Cerebellar nuclear complex (tissue), 1 donor: ENCODE measurements around the gene RBP3.

ENCODE experiments used
- DNase-seq, 2 experiments: peaks; one replicate each; lab custom pipeline; 2025; lab: John Stamatoyannopoulos, UW

The RBP3 gene

DNA sequence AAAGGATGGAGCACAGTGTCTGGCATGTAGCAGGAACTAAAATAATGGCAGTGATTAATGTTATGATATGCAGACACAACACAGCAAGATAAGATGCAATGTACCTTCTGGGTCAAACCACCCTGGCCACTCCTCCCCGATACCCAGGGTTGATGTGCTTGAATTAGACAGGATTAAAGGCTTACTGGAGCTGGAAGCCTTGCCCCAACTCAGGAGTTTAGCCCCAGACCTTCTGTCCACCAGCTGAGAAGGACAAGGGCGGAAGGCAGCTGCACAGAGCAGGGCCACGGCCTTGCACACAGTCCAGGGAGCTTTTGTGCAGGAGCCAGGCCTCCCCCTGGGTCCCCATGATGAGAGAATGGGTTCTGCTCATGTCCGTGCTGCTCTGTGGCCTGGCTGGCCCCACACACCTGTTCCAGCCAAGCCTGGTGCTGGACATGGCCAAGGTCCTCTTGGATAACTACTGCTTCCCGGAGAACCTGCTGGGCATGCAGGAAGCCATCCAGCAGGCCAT is at the start of gene RBP3:
Gene RBP3 (plus strand): TSS at position 226 of the 514 bp plus-strand sequence. CDS start 122 bp downstream, at position 348.
- peak in 1 of 2 experiments; percentile 26 for DNase-seq

DNA sequence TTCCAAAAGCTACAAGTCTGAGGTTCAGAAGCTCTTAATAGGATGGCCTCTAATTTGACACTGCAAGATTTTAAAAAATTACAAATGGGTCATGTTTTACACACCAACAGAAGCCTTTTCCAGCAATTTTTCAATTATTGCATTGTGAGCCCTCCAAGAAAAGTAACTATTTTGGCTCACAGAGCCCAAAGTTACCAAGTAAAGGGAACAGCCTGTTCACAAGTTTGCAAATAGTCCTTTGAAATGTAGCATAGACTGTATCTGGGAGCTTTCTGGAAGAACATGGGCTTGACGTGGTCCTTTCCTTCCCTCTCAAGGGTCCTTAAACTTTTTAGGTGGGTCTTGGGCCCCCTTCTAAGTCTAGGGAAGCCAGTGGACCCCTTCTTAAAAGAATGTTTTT is 49.4 kb upstream of the RBP3 start:
- DNase-seq = no peak

DNA sequence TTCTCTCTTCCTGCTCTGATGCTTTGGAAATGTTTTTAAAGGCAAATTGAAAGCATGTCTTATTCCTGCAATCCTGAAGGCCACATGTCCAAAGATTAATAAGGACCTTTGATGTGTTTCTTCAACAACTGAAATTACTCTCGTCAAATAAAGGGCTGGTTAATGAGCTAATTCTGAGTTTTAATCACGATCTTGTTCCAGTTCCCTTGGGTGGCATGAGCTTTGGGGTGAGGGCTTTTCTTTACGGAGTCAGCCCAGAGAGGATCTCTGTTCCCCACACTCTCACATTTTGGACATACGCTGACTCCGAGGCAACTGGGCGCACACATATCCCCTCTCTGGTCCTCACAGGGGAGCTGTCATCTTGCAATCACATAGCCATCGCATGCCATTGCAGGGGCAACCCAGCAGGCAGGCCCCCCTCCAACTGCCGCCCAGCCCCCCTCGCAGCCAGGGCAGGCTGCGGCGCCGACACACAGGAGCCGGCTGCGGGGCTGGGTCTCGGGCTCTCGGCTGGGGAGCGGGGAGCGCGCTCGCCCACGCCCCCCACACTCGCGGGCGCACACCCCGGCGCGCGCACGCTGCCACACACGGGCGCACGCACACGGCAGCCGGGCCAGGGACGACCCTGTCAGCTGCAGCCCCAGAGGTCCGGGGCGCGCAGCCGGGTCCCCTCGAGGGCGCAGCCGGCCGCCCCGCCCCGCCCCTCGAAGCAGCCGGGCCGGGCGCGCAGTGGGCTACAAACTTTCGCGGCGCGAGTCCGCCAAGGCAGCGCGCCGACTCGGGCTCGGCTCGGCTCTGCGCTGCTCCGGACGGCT is 48.3 kb upstream of the RBP3 start, which contains the start of gene GDF10:
Gene GDF10 (plus strand): TSS at position 587 of the 818 bp plus-strand sequence. CDS start 455 bp downstream, outside the sequence.
- DNase-seq = no peak

DNA sequence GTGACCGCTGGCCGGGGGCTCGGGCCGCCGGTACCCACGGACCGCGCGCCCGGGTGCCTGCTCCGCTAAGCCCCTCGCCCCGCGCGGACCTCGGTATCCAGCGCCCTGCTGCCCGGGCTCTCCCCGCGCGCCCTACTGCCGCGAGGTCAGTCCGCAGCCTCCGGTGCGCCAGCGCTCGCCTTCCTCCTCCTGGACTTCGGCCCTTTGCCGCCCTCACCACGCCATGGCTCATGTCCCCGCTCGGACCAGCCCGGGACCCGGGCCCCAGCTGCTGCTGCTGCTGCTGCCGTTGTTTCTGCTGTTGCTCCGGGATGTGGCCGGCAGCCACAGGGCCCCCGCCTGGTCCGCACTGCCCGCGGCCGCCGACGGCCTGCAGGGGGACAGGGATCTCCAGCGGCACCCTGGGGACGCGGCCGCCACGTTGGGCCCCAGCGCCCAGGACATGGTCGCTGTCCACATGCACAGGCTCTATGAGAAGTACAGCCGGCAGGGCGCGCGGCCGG is 47.7 kb upstream of the RBP3 start:
- DNase-seq = no peak

DNA sequence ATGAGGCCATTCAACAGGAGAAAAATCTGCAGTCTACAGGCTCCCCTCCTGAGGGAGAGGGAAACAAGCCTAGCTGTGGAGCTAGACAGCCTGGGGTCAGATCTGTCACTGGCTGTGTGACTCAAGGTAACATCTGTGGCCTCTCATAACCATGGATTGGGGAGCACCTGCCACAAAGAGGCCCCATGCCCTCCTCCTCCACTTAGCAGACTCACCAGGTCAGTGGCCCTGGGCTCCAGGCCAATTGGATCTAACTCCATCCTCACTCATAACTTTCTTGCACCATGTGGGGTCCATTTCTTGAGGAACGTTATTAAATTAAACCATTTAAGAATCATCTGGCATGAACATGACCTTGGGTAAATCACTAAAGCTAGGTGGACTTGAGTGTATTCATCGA is 46.3 kb upstream of the RBP3 start:
- no peak for DNase-seq

DNA sequence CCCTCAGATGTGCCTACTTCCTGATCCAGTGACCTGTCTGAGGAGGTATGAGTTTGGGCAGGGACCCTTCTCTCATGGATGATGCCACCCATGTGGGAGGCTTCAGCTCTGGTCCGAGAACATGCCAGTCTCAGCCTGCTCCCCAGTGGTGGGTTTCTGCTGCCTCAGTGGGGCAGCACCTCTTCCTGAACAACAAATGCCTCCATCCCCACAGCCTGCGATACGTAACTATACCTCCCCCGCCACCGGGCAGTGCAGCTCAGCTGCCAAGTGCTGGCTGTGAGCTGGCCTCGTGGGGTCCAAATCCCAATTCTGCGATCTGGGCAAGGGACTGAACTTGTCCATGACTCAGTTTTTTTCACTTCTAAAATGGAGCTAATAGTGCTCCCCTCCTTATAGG is 45.1 kb upstream of the RBP3 start:
- DNase-seq = no peak

DNA sequence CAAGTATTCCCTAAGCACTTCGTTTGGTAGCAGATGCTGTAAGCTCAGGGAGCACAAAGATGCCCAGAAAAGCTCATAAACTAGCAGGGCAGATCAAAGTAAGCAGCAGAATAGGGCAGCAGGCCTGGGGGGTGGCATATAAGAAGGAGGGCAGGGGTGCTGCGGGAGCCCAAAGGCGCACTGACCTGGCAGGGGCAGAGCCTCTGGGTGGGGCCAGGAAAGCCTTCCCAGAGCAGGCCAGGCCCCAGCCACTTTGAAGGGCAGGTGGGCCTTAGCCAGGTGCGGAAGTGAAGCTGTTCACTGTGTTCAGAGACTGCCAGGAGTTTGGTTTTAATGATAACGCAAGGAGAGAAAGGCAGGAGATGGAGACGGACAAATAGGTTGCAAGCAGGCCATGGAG is 44.3 kb upstream of the RBP3 start:
- no peak for DNase-seq

DNA sequence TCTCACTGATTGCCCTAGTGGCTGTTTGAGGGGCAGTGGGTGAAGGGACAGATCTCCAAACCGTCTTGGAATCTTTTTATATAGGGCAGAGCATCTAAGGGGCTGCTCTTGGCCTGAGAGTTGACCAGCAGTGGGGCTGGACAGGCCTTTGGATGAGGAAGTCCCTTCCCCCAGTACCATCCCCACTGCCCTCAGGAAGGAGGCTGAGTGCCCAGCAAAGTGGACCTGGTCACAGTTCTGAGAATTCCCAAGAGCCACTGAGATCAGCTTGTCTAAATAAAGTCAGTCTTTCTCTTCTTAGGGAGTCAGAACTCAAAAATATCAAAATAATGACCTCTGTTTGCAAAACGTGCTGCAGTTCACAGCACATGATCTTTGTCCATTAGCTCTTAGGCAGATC is 42.6 kb upstream of the RBP3 start:
- DNase-seq = no peak

DNA sequence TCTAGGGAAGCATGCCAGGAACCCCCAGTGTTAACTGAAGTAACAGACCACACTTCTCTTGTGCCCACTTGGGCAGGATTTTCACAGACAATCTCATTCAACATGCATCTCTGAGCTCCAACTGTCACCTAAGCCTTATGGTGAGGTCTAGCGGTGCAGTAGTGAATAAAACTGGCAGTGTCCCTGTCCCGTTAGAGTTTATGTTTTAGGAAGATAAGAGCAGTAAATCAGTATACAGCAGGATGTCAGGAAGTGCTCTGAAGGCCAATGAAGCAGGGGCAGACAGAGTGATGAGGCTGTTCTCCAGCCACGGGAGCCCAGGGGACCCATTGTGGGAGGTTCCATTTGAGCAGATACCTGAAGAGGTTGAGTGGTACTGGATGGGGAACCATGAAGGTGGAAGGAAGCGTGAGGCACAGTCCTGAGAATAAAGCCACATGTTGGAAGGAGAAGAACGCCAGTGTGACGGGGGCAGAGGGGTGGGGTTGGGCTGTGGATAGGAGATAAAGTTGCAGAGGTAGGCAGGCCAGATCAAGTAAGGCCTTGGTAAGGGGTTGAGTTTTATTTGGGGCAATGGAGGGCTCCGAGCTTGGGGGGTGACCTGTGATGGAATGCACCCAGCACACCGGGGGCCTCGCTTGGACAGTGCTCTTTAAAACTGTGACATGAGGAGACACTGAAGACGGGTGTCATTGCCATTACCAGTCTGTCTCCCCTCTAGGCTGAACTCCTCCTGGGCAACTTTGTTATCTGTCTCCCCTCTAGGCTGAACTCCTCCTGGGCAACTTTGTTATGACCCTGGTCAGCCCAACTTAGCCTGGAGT is 41.6 kb upstream of the RBP3 start:
- no peak for DNase-seq

DNA sequence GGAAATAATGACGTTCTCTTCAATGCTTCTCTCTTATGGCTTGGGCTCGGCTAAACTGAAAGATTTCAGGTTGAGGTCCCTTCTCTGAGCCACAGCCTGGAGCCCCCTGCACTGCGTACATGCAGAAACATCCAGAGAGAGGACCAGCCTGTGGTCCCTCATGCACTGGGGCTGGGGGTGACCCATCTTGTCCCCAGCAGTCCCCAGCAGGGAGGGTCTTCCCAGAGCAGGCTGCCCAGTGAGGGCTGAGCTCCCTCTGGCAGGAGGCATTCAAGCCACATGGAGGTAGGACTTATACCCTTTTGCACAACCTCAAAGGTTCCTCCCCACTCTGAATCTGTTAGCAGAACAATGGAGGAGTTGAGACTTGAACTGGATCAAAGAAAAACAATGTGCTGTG is 40.8 kb upstream of the RBP3 start:
- DNase-seq = no peak

DNA sequence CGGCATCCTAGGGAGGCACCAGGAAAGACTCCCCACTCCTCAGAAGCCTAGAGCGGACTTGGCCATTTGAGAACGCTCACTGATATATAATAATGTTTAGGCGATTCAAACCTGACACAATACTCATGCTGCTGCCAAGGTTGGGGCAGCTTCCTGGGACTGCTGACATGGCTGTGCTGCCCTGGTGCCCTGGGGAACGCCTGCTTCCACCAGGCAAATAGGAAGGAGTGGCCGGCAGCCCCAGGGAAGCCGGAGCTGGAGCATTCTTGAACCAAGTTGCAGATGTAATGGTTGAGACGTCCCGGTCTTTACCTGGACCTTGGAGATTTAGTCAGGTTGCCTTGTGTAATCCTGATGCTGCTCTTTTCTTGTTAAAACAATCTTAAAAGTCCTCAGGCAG is 39.4 kb upstream of the RBP3 start:
- no peak for DNase-seq

DNA sequence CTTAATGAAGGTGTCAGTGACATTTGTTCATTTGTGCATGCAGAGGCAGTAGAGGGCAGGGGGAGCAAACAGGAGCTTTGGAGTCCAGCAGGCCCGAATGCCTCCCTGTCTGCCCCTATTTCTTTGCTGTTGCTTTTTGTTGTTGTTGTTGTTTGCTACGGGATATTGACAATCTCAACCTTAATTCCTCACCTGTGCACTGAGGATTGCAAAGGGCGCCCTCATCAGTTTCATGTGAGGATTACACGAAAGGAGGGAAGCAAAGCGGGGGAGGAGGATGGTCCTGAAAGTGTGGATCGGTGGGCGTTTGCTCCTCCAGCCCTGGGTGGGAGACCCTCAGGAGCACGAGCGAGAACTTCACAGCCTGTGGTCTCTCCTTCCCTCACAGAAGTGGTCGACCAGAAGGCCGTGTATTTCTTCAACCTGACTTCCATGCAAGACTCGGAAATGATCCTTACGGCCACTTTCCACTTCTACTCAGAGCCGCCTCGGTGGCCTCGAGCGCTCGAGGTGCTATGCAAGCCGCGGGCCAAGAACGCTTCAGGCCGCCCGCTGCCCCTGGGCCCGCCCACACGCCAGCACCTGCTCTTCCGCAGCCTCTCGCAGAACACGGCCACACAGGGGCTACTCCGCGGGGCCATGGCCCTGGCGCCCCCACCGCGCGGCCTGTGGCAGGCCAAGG is 38.6 kb upstream of the RBP3 start:
- no peak for DNase-seq

DNA sequence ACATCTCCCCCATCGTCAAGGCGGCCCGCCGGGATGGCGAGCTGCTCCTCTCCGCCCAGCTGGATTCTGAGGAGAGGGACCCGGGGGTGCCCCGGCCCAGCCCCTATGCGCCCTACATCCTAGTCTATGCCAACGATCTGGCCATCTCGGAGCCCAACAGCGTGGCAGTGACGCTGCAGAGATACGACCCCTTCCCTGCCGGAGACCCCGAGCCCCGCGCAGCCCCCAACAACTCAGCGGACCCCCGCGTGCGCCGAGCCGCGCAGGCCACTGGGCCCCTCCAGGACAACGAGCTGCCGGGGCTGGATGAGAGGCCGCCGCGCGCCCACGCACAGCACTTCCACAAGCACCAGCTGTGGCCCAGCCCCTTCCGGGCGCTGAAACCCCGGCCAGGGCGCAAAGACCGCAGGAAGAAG is 38.1 kb upstream of the RBP3 start:
- DNase-seq = no peak

DNA sequence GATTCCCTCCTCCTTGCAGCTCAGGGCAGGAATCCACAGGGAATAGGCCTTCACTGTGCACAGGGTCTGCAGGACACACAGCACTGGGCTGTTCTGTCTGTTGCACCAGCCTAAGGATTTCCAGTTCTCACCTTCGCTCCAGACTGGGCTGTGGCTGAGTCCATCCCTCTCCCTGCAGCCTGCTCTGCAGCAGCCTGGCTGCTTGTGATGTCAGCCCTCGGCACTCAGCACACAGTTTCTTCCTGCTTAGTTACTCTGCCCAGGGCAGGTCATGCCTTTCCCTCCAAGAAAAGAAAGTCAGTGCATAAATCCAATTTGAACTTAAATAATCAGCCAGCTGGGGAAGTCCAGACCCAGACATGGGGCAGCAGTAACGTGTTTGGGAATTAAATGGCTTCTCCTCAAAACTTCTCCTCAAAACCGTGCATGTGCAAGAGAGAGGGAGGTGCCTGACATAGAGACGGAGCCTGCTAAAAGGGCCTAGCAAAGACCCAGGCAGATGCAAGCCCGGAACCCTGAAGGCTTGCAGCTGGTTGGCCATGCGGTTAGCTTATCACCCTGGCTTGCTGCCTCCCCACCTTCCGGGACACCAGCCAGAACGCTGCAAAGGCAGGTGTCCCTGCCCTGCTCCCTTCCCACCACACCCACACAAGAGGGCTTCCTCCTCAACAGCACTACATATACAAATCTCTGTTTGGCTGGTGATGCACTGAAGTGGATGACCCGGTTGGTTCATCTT is 36.8 kb upstream of the RBP3 start:
- DNase-seq = no peak

DNA sequence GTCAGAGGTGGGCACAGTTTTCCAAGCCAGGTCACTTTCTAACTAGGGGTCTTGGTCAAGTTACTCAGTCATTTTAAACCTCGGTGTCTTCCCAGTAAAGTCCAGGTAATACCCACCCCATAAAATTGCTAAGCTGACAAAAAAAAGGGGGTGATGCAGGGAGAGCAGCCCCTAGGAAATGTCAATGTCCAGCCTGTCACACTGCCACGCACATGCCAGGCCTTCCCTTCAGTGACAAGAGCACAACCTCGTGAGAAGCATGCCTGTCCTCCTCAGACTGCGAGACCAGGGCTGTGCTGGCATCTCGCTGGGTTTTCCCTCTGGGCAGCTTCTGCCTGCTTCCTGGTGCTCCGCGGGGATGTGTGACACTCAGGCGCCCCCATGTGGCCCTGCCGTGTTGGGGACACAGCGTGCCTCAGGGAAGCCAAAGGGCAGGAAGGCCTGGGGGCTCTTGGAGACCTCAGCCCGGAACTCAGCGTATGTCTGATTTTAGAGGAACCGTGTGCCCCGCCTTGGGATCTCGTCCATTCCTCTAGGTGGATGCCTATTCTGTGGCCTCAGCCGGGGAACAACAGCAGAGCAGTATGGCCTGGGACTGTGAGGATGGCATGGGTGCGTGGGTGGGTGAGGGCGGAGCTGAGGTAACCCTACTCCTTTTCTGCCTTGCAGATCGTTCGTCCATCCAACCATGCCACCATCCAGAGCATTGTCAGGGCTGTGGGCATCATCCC is 36.1 kb upstream of the RBP3 start:
- peak in 1 of 2 experiments; percentile 27 for DNase-seq

DNA sequence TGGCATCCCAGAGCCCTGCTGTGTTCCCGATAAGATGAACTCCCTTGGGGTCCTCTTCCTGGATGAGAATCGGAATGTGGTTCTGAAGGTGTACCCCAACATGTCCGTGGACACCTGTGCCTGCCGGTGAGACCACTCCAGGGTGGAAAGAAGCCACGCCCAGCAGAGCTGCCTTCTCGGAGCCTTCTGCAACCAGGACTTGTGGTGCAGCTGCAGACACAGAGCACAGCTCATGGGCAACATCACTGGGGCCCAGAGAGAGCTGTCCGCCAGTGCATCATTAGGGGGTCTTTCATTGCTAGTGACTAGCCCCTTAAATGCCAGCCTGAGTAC is 35.5 kb upstream of the RBP3 start:
- no peak for DNase-seq

DNA sequence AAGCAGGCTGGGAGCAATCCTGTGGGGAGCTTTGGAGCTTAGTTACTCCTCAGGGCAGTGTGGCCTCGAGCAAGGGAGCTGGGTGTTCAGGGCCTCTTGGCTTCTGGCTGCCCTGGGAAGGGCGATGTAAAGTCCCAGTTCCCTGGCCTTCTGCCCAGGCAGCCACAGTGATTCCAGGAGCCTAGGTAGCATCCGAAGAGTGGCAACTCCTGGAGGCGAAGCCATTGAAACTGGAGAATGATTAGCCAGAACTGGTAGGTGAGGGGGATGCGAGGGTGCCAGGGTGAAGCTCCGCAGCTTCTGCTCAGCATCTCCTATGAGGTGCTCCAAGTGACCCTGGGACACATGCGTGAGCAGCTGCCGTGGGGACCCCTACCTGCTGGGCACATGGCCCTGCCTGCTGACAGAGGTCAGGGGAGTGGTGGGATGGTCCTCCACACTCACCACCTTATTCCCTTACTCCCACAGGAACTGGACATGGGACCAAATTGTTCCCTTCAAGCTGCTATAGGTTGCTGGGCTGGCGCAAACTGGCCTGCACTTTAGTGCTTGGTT is 33.7 kb upstream of the RBP3 start:
- no peak for DNase-seq

DNA sequence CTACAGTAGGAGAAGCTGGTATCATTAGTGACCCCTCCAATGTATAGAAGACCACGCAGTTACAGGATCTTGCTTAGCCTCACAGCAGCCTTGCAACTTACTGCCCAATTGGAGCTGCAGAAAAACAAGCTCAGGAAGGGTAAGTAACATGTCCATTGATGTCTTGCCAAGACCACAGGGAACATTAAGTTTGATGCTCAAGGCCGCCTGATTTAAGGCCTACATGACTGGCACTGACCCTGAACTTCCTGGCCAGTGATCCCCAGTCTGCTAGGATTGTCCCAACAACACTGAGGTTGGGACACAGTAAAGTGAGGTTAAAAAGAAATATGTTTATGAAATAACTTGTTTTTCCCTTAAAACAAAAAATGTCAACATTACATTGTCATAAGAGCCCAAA is 32.7 kb upstream of the RBP3 start:
- DNase-seq = no peak

DNA sequence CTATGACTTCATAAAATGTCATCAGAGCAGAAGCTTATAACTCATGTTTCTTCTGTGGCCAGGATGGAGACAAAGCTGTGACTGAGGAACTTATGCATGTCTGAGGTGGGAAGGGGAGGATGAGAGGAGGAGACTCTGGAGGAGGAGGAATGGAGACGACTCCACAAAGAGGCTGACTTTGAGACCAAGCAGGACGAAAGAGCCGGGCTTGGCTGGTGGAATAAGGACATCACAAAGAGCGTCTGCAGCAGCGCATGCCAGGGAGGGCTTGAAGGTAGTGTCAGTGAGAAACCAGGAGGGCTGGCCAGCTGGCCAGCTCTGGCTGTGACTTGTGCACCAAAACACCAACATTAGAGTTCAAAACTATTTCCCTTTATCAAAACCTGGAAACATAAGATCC is 32.0 kb upstream of the RBP3 start:
- DNase-seq = no peak

DNA sequence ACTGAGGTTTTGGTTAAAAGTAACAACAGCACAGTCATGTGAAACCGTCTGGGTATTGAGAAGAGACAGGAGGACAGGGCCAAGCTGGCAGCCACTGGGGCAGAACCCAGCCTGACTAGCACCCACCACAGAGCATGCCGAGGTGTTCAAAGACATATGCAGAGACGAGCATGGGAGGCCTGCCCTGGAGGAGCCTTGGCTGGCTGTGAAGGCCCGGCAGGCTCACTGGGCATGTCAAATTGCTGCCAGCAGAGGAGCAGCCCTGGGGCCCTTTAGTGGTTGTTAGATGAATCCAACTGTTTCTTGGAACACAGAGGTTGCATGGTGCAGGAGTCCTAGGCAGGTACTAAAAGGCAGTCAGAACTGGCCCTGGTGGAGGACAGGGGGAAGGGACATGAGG is 30.9 kb upstream of the RBP3 start:
- no peak for DNase-seq

DNA sequence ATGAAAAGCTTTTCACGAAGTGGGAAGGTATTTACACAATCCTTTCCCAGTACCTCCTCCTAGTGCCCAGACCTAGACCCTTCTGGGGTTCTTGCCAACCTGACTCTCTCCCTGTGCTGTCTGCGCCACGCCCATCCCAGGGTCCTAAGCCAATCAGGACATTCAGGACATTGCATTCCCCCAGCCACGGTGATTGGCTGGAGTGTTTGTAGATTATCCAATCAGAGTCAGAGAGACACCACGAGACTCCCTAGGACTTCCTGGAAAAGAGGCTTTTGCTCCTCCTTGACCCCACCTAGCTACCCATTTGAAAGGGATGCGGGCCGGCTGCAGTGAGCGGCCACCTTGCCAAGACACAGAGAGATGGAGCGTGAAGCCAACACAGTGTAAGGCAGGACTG is 29.5 kb upstream of the RBP3 start:
- no peak for DNase-seq
